HG02840 (cell line): ENCODE data around the gene MEIG1.
"Not testable (repeated sequence)": the region's sequence is repeated elsewhere in the genome, so short reads cannot be mapped to it uniquely, and the experiment has no call there.

Experiments
- ATAC-seq: cut with Tn5 transposase; IDR thresholded peaks from one replicate; pipeline ENCODE4 v1.9.1; 2021; ENCODE audit warnings: mild to moderate bottlenecking, moderate library complexity, moderate number of reproducible peaks; ENCODE audit not compliant: unreplicated experiment, low FRiP score

Gene MEIG1, protein sequence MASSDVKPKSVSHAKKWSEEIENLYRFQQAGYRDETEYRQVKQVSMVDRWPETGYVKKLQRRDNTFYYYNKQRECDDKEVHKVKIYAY

DNA sequence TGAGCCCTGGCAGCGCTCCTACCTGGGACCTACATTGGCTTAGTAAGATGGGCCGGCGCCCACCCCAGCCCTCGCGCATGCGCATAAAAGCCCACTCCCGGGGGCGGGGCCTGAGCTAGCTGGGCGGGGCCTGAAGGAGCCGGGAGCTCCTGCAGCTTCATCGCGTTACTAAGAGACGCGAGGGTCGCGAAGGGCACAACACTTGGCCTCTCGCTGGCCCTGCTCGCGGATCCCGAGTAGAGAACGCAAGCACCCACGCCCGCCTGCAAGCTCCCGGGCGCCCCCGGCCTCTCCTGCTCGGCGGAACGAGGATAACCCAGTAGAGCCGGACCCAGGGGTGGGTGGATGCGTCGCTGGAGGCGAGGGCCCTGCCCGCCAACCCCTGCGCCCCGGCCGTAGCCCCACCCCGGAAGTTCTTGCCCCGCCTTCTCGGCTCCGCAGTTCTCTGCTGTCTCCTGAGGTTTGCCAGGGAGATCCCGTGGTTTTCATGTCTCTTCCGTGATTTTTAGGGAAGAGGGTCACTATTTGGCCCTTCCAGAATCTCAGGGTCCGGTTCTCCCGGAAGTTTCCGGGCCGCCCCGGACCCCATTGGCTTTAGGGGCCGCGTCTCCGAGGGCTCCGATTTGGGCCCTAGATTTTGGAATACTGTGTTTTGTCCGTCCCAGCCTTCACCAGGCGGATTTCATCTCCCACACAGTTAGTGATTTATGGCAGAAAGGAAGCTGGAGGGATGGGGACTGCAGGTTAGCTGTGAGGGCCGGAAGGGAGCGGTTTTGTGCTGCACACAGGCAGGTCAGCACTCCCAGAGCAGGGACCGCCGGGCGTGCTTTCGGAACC is at the start of gene MEIG1:
MEIG1 (plus strand) TSS at position 168 of the 837 bp plus-strand sequence. CDS start 7,081 bp downstream, outside the sequence.
- ATAC-seq: peak; percentile 78

DNA sequence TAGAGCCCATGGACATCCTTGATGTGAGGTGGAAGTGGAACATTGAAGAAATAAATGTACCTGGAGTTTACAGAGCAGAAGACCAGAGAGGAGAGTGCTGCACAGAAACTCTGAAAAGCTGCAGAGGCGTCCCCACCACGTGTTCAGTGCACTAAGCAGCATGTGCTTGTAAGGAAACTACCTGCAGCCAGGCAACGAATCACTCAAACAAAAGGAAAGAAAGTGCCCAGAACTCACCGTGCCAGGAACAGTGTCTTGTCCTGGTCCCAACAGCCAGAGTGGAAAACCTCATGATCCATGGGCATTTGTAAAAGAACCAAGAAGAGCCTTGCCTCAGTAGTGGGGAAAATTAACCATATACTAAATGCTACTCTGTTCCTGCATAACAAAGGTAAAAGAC is 48.2 kb upstream of the MEIG1 start:
- no peak for ATAC-seq

GRCh38 chr10:14911801-14912200 is 47.4 kb upstream of the MEIG1 start:
- no peak for ATAC-seq

- no peak for ATAC-seq
Observed at GRCh38 chr10:14916600-14916999, 42.6 kb upstream of the MEIG1 start.

- ATAC-seq: no peak
Observed at GRCh38 chr10:14917827-14918226, 41.4 kb upstream of the MEIG1 start.

DNA sequence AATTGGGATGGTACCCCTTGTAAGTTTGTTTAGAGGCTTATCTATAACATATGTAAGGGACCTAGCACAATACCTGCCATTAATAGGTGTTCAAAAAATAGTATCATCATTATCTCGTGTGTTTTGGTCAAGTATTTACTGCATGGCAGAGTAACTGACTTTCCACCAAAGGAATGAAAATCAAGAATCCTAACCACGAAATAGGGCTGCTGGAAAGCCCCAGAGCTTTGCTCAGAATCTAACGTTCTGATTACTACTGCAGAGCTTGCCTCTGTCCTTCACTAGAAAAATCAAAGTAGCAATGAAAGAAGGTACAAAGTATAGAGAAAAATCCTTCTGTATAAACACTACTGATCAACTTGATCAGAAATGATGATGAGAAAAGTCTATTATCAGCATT is 40.2 kb upstream of the MEIG1 start:
- no peak for ATAC-seq

GRCh38 chr10:14924013-14924412 is 35.2 kb upstream of the MEIG1 start:
- no peak for ATAC-seq

- no peak for ATAC-seq
Observed at GRCh38 chr10:14925268-14925667, 33.9 kb upstream of the MEIG1 start.

GRCh38 chr10:14926061-14926470 is 33.1 kb upstream of the MEIG1 start:
- peak; percentile 19 for ATAC-seq

DNA sequence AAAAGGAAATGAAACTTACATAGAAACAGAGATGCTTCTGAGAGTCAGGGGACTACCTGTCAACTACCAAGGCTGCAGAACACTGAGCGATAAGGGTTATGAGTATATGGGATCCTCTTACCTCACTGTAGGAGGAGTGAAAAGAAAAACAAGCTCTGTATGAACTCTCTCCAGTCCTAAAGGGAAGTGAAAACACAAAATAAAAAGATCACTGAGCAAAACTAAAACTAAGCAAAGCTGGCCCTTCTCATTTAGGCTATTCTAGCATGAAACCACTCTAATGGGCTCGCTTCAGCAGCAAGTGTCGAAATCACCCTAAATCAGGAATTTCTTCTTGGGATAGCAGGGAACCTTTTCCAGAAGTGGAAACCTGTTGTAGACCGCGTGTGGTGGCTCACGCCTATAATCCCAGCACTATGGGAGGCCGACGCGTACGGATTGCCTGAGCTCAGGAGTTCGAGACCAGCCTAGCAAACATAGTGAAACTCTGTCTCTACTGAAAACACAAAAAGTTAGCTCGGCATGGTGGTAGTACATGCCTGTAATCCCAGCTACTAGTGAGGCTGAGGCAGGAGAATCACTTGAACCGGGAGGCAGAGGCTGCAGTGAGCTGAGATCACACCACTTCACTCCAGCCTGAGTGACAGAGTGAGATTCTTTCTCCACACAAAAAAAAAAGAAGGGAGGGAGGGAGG is 32.3 kb upstream of the MEIG1 start:
- peak; percentile 90 for ATAC-seq

DNA sequence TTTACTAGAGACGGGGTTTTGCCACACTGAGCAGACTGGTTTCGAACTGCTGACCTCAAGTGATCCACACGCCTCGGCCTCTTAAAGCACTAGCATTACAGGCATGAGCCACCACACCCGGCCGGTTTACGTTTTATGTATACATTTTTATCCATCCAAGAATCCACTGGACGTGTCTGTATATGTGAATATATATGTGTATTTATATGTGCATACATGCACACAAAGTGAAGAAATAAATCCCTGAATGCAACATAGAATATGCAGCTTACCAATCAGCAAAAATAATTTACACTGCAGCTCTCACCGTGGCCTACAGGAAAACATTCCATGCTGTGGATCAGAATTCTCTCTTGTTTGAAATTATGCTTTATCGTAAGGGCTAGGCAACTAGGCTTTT is 28.6 kb upstream of the MEIG1 start:
- no peak for ATAC-seq

DNA sequence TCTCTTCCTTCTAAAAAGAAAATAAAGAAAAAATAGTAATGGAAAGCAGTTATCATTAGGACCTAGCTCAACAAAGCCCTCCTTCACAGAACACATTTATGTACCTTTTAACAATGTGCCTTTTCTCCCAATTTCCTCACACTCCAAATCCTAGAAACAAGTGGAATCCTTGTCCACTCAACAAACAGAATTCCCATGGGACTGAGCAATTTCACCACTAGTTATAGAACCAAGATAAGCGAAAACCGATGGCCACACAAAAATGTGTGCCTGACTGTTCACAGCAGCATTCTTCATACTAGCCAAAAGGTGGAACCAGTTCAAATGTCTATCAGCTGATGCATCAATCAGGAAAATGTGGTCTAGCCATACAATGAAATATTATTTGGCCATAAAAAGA is 22.6 kb upstream of the MEIG1 start:
- no peak for ATAC-seq

DNA sequence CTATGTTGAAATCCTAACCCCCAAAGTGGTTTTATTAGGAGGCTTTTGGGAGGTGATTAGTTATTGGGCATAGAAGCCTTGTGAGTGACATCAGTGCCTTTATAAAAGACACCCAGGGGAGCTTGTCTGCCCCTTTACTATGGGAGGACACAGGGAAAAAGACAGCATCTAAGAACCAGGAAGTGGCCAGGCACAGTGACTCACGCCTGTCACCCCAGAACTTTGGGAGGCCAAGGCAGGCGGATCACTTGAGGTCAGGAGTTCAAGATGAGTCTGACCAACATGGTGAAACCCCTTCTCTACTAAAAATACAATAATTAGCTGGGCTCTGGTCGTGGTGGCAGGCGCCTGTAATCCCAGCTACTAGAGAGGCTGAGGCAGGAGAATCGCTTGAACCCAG is 20.2 kb upstream of the MEIG1 start:
- ATAC-seq: not testable (repeated sequence)

DNA sequence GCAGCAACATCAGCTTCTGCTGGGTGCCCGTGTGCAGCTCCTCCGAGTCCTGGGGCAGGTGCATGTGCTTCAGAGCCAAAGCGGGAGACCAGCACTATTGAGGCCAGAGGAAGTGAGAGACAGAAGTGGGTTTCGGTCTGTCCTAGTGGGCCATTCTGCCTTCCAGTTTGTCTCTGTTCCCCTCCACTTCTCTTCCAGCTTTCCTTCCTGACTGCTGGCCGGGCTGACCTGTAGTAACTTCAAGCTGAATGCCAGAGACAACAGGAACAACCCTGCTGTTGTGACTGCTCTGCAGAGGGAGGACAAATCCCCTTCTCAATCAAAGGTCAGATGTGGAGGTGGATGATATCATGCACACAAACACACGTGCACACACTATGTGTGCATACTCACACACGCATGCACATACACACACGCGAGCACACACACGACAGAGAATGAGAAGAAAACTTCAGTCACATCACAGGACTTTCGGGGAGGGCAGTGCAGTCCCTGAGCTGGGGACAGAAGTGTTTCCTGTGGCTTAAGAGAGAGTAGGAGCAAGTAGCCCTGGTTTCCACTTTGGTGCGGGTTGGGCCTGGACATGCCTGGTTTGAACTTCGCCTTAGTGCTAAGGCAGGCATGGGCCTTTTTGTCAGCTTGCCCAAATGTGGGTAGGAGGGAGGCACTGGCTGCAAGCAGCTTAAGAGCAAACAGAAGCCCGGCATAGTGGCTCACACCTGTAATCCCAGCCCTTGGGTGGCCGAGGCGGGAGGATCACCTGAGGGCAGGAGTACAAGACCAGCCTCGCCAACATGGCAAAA is 16.8 kb upstream of the MEIG1 start:
- ATAC-seq: peak; percentile 83

DNA sequence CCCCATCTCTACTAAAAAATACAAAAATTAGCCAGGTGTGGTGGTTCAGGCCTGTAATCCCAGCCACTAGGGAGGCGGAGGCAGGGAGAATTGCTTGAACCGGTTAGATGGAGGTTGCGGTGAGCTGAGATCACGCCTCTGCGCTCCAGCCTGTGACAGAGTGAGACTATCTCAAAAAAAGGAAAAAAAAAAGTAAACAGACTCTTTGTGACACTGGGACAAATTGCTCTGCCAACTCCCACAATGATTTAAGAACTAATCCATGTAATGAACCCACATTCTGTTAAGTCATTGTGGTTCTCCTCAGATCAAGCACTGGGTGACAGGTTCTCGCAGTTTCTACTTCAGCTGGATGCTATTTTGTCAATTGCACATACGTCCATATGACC is 16.2 kb upstream of the MEIG1 start:
- ATAC-seq: not testable (repeated sequence)

GRCh38 chr10:14945108-14945507 is 14.1 kb upstream of the MEIG1 start:
- ATAC-seq: no peak

DNA sequence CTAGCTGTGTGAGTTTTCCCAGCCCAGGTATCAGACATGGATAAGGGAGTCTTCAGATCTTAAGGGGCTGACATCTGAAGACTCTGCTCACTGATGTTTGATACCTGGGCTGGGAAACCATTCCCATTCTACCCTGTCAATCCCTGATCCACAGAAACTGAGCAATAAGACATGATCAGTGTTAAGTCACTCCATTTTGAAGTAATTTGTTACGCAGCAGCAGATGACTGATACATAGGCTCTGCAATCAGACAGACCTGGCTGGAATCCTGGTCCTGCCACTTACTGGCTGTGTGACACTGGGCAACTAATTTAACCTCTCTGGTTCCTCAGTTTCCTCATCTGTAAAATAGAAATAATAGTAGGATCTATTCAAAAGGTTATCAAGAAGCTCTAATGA is 11.9 kb upstream of the MEIG1 start:
- no peak for ATAC-seq

DNA sequence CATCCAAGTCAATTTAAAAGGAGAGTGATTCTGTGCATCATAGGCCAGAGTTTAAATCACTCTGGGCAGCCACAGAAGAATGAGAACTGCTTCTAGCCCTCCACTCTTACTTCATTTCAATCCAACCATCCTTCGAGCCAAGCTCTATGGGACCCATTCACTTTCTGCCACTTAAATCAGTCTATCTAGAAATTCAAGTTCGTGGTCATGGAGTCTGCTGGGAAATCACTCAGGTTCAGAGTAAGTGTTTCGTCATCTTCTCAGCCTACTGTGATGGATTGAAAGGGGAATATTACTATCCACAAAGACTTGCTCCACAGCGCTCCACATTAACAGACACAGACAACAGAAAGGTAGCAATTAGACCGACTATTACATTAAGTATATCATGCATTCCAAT is 9.9 kb upstream of the MEIG1 start:
- no peak for ATAC-seq

DNA sequence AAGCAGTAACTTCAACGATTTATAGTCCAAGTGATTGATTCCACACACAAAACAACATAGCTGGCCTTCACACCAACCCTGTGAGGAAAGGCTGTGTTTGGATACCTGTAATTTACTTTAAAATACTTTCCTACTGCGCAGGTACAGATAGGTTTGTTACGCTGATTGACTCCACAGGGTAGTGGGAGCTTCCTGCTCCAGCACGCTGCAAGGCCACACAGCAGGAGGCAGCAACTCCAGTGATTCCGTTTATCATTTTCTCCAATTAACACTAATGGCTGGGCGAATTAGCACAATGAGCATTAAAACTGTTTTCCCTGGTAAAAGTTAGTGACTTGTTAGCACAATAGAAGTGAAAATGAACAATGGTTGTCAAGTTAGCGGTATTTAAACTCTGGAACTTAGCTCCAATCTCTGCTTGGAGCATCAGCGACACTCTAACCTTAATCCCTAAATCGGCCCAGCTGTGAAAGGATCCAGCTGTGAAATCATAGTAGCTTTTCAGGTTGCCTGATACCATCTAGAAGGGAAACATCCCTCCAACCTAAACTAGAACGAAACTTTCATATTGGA is 6.3 kb upstream of the MEIG1 start:
- ATAC-seq: no peak

- ATAC-seq: peak; percentile 34
Observed at GRCh38 chr10:14953424-14954000, 5.7 kb upstream of the MEIG1 start.
